ENCODE measurements around the gene HIF1A.
"Not testable (repeated sequence)": the region's sequence is repeated elsewhere in the genome, so short reads cannot be mapped to it uniquely, and the experiment has no call there.

Gene HIF1A

GRCh38 chr14:61708693-61709092 is 13.4 kb downstream of the HIF1A start:
- DNase-seq = not testable (repeated sequence)

GRCh38 chr14:61710853-61711817 is 15.8 kb downstream of the HIF1A start:
- no peak for DNase-seq

- no peak for DNase-seq
These were observed 16.8 kb downstream of the HIF1A start for GRCh38 chr14:61712137-61712536.

GRCh38 chr14:61713724-61714437 is 18.6 kb downstream of the HIF1A start:
- DNase-seq = no peak

GRCh38 chr14:61716956-61717355 is 21.6 kb downstream of the HIF1A start:
- no peak for DNase-seq

- DNase-seq = no peak
These were observed 22.7 kb downstream of the HIF1A start for GRCh38 chr14:61718039-61718438.

- no peak for DNase-seq
These were observed 24.3 kb downstream of the HIF1A start for GRCh38 chr14:61719344-61720293.

- no peak for DNase-seq
These were observed 25.0 kb downstream of the HIF1A start for GRCh38 chr14:61720294-61720661.

GRCh38 chr14:61720741-61721140 is 25.4 kb downstream of the HIF1A start:
- DNase-seq = no peak

- DNase-seq = no peak
These were observed 28.8 kb downstream of the HIF1A start for GRCh38 chr14:61724133-61724532.

- peak; percentile 17 to 34 for DNase-seq
These were observed 31.7 kb downstream of the HIF1A start for GRCh38 chr14:61726778-61727658.

GRCh38 chr14:61730756-61731373 is 35.6 kb downstream of the HIF1A start:
- peak; percentile 3 to 30 for DNase-seq

GRCh38 chr14:61733972-61734371 is 38.7 kb downstream of the HIF1A start:
- DNase-seq = no peak

GRCh38 chr14:61736751-61737150 is 41.4 kb downstream of the HIF1A start:
- no peak for DNase-seq

- DNase-seq = peak; percentile 51 to 80
These were observed 42.6 kb downstream of the HIF1A start for GRCh38 chr14:61737915-61738314.

- DNase-seq = no peak
These were observed 43.8 kb downstream of the HIF1A start for GRCh38 chr14:61739133-61739532.

- peak in 1 of 2 donors; percentile 22 for DNase-seq
These were observed 47.1 kb downstream of the HIF1A start for GRCh38 chr14:61742371-61742770.

- no peak for DNase-seq
These were observed 48.9 kb downstream of the HIF1A start for GRCh38 chr14:61744238-61744637.

- DNase-seq = not testable (repeated sequence)
These were observed 51.0 kb downstream of the HIF1A start for GRCh38 chr14:61746346-61746745.

GRCh38 chr14:61746881-61747280 is 51.6 kb downstream of the HIF1A start:
- DNase-seq = no peak

GRCh38 chr14:61747342-61747741 is 52.0 kb downstream of the HIF1A start:
- DNase-seq = no peak
